Gastroesophageal sphincter (tissue), 4 donors: ENCODE data around the gene ACOXL. TPM values are rescaled to one million over a fixed set of nuclear protein-coding genes. Genes with fewer than 3 reads are reported as not detected.

ENCODE experiments used
- ATAC-seq: fragments of 150-250 bp; one replicate; pipeline ENCODE4 v1.9.1; 2016; ENCODE audit warnings: mild to moderate bottlenecking, moderate library complexity
- H3K27ac ChIP-seq, 4 donors: fragments of 200-600 bp; sonication (generic) in 3 of 4; 1 replicate in 3 of 4; 2 replicates in 1 of 4; pipeline ENCODE4 v1.5.1; 2016 to 2019
- H3K27me3 ChIP-seq: fragments of 200-600 bp; sonication (generic); one replicate; pipeline ENCODE4 v1.5.1; 2019
- H3K36me3 ChIP-seq, 2 donors: fragments of 200-600 bp; sonication (generic); one replicate each; pipeline ENCODE4 v1.5.1; 2019; ENCODE audit warnings: control low read depth in 1 of 2
- H3K4me1 ChIP-seq, 3 donors: fragments of 200-600 bp; sonication (generic); 1 replicate in 2 of 3; 2 replicates in 1 of 3; pipeline ENCODE4 v1.5.1; 2016 to 2019; ENCODE audit warnings: control low read depth in 2 of 3
- H3K4me3 ChIP-seq, 2 donors: fragments of 200-600 bp; sonication (generic); one replicate each; pipeline ENCODE4 v1.5.1; 2019; ENCODE audit warnings: mild to moderate bottlenecking in 1 of 2, moderate library complexity in 1 of 2
- H3K9me3 ChIP-seq, 3 donors: fragments of 200-600 bp; sonication (generic); one replicate each; pipeline ENCODE4 v1.5.1; 2017 to 2019; ENCODE audit warnings: control low read depth in 2 of 3
- CTCF ChIP-seq, 4 experiments: fragments of 200-600 bp in 2 of 4; fragments of 450-650 bp in 2 of 4; sonication (generic) in 1 of 4; IDR thresholded peaks; one replicate each; pipeline ENCODE4 v1.5.1; 2017 to 2019; ENCODE audit warnings: antibody characterized with exemption in 4 of 4, mild to moderate bottlenecking in 2 of 4, moderate library complexity in 2 of 4
- EP300 ChIP-seq: sonication (generic); formaldehyde crosslinking; IDR thresholded peaks from one replicate; pipeline ENCODE4 v1.6.1; 2017; ENCODE audit warnings: antibody characterized with exemption, mild to moderate bottlenecking
- POLR2A ChIP-seq, 2 donors: fragments of 450-650 bp; IDR thresholded peaks; one replicate each; pipeline ENCODE4 v1.6.1; 2017; ENCODE audit warnings: antibody characterized with exemption in 2 of 2, mild to moderate bottlenecking in 2 of 2, moderate library complexity in 1 of 2
- POLR2AphosphoS5 ChIP-seq: sonication (generic); formaldehyde crosslinking; IDR thresholded peaks from one replicate; pipeline ENCODE4 v1.6.1; 2017; ENCODE audit warnings: antibody characterized with exemption
- WGBS, 2 donors: methylation state at CpG; one replicate each; pipeline ENCODE4 v1.1.5; 2018; ENCODE audit warnings: low coverage in 1 of 2; 5-methylcytosine and 5-hydroxymethylcytosine counted together
- total RNA-seq, 4 donors: library from RNA; depleted of rRNA; stranded (reverse); fragments of >200 nt; gene quantifications; one replicate each; pipeline ENCODE4 v1.1.0, GENCODE V29; 2016

ACOXL gene
- total RNA-seq, 4 donors from 2014 or later, result not detected

GRCh38 chr2:110870545-110870944 lies 138.2 kb downstream of the ACOXL start:
- TF ChIP-seq POLR2A (IDR thresholded peaks at IDR 0.05) (no peak), CTCF (IDR thresholded peaks at IDR 0.05) (no peak), EP300 (no peak), POLR2AphosphoS5 (no peak)
- WGBS, 2 donors, result 85 to 100% methylated on average over 1 to 2 of the region's 2 CpGs
- Histone ChIP-seq H3K27ac (no peak overlapping the region), H3K4me3 (no peak overlapping the region), H3K9me3 (no peaks in the 10 kb centered on the region), H3K27me3 (no peaks in the 10 kb centered on the region), H3K36me3 (no peaks in the 10 kb centered on the region), H3K4me1 (no peaks in the 10 kb centered on the region)
- ATAC-seq, result no peak

GRCh38 chr2:110871637-110872036 lies 139.3 kb downstream of the ACOXL start:
- no peak overlapping the region for H3K27ac ChIP-seq

GRCh38 chr2:110872521-110872920 lies 140.1 kb downstream of the ACOXL start:
- Histone ChIP-seq H3K27ac (no peak overlapping the region), H3K4me1 (no peaks in the 10 kb centered on the region), H3K9me3 (peaks cover 0 to under 1% (median 0%) of the 10 kb centered on the region in 3 donors), H3K27me3 (no peaks in the 10 kb centered on the region), H3K36me3 (no peaks in the 10 kb centered on the region), H3K4me3 (no peak overlapping the region)
- TF ChIP-seq POLR2AphosphoS5, result no peak
- no peak for TF ChIP-seq POLR2A (IDR thresholded peaks at IDR 0.05)
- TF ChIP-seq CTCF (IDR thresholded peaks at IDR 0.05), result no peak
- TF ChIP-seq EP300, result no peak
- no peak for ATAC-seq
- 100% methylated on average over 3 of the region's 4 CpGs; no CpG with 5 or more reads in 1 of the 2 donors for WGBS, 2 donors

More at GRCh38 chr2:110871637-110872036, 139.3 kb downstream of the ACOXL start:
- Histone ChIP-seq H3K9me3 (no peaks in the 10 kb centered on the region), H3K36me3 (no peaks in the 10 kb centered on the region), H3K4me3 (no peak overlapping the region), H3K4me1 (no peaks in the 10 kb centered on the region), H3K27me3 (no peaks in the 10 kb centered on the region)
- no peak for ATAC-seq
- 82 to 100% methylated on average over 3 to 6 of the region's 6 CpGs for WGBS, 2 donors
- TF ChIP-seq EP300, result no peak
- TF ChIP-seq POLR2A (IDR thresholded peaks at IDR 0.05), result no peak
- no peak for TF ChIP-seq POLR2AphosphoS5
- no peak for TF ChIP-seq CTCF (IDR thresholded peaks at IDR 0.05)

GRCh38 chr2:110873056-110873502 lies 140.7 kb downstream of the ACOXL start:
- 95 to 96% methylated on average over 4 to 6 of the region's 9 CpGs for WGBS, 2 donors
- Histone ChIP-seq H3K27ac (no peak overlapping the region), H3K27me3 (no peaks in the 10 kb centered on the region), H3K4me1 (no peaks in the 10 kb centered on the region), H3K9me3 (peaks cover 0 to 5% (median 0%) of the 10 kb centered on the region in 3 donors), H3K4me3 (no peak overlapping the region), H3K36me3 (no peaks in the 10 kb centered on the region)
- no peak for ATAC-seq
- TF ChIP-seq EP300 (no peak), POLR2A (IDR thresholded peaks at IDR 0.05) (no peak), CTCF (IDR thresholded peaks at IDR 0.05) (no peak), POLR2AphosphoS5 (no peak)

- TF ChIP-seq POLR2A (IDR thresholded peaks at IDR 0.05) (no peak), POLR2AphosphoS5 (no peak), EP300 (no peak), CTCF (IDR thresholded peaks at IDR 0.05) (no peak)
- ATAC-seq, result no peak
- Histone ChIP-seq H3K9me3 (peaks cover 0 to 5% (median 0%) of the 10 kb centered on the region in 3 donors), H3K27ac (no peak overlapping the region), H3K4me3 (no peak overlapping the region), H3K27me3 (no peaks in the 10 kb centered on the region), H3K4me1 (no peaks in the 10 kb centered on the region), H3K36me3 (no peaks in the 10 kb centered on the region)
- WGBS, 2 donors, result 93% methylated on average over 7 of the region's 17 CpGs; no CpG with 5 or more reads in 1 of the 2 donors
Observed at GRCh38 chr2:110873597-110874452, 141.5 kb downstream of the ACOXL start.
